Kidney (tissue), 14 donors: ENCODE data around the gene CCDC187. TPM values are rescaled to one million over a fixed set of nuclear protein-coding genes. Genes with fewer than 3 reads are reported as not detected.

Source experiments
- DNase-seq, 5 donors: peaks; one replicate each; pipeline ENCODE4 v3.0.0-alpha.2; 2013 to 2020
- FAIRE-seq: peaks from 2 replicates; lab custom pipeline; 2012; peaks lifted over from hg19 to GRCh38; lab: Jason Lieb, UNC
- H3K27ac ChIP-seq, 2 donors: one replicate each; pipeline ENCODE4 v1.7.0; 2013; ENCODE audit warnings: low read depth in 2 of 2, low read length in 2 of 2, inconsistent platforms in 1 of 2
- H3K27me3 ChIP-seq: one replicate; pipeline ENCODE4 v1.7.1; 2013; ENCODE audit warnings: low read length, inconsistent platforms; ENCODE audit not compliant: control insufficient read depth, insufficient read depth
- H3K36me3 ChIP-seq, 3 donors: one replicate each; pipeline versions ENCODE4 v1.7.0 to v1.7.1; 2013; ENCODE audit warnings: low read length in 3 of 3, control low read depth in 1 of 3, inconsistent platforms in 1 of 3; ENCODE audit not compliant: insufficient read depth in 3 of 3, control insufficient read depth in 2 of 3
- H3K4me1 ChIP-seq, 3 donors: one replicate each; pipeline versions ENCODE4 v1.7.0 to v1.7.1; 2013; ENCODE audit warnings: low read length in 3 of 3, inconsistent platforms in 1 of 3, low read depth in 1 of 3; ENCODE audit not compliant: control insufficient read depth in 2 of 3, insufficient read depth in 2 of 3
- H3K4me3 ChIP-seq, 3 donors: one replicate each; pipeline versions ENCODE4 v1.7.0 to v1.8.1; 2013; ENCODE audit warnings: low read length in 3 of 3, control low read depth in 1 of 3, inconsistent platforms in 1 of 3
- H3K9ac ChIP-seq, 3 donors: one replicate each; pipeline versions ENCODE4 v1.7.0 to v1.7.1; 2013; ENCODE audit warnings: low read length in 3 of 3, control low read depth in 1 of 3, inconsistent platforms in 1 of 3
- H3K9me3 ChIP-seq, 3 donors: one replicate each; pipeline versions ENCODE4 v1.7.0 to v1.7.1; 2013; ENCODE audit warnings: low read length in 3 of 3, control low read depth in 1 of 3, inconsistent platforms in 1 of 3; ENCODE audit not compliant: control insufficient read depth in 2 of 3, insufficient read depth in 1 of 3
- intact Hi-C: fragments of 100-400 bp; cut with DNase I; formaldehyde crosslinking; loops from one replicate; pipeline ENCODE4 v1.11.1; 2022
- polyA plus RNA-seq: library from polyadenylated mRNA; stranded (reverse); fragments of 350-450 nt; fragmentation: Illumina TruSeq; extraction: RNeasy Lipid Tissue Mini Kit (QIAGEN cat#74804); gene quantifications from one replicate; pipeline ENCODE4 v1.2.3, GENCODE V29; 2014; ENCODE audit warnings: low read depth, low replicate concordance; ENCODE audit not compliant: insufficient read depth
- total RNA-seq: library from RNA; stranded (reverse); fragmentation: NEBNext Ultra II Directional; extraction: Animal tissue kit (Norgen Biotek cat#: 25700); gene quantifications from one replicate; pipeline ENCODE4 v1.2.1, GENCODE V29; 2021
- TF ChIP-seq, protein P1 (sequence below): IDR thresholded peaks from 3 replicates; pipeline ENCODE4 v1.5.1; 2012; ENCODE audit warnings: mild to moderate bottlenecking, moderate library complexity, borderline replicate concordance; ENCODE audit not compliant: insufficient read depth; ENCODE audit errors: extremely low read depth
- donor health status: control.
- donor health status: control.
- donor health status: control.
- donor health status: control.
- donor health status: control.
- donor health status: DM: yes; HTN: yes; CAD: no.
- donor health status: Normal renal cell carcinoma (clear cell type).

The CCDC187 gene
- total and polyA plus RNA-seq, 2 donors from 2014 or later, result 0.84 to 2.3 TPM

DNA sequence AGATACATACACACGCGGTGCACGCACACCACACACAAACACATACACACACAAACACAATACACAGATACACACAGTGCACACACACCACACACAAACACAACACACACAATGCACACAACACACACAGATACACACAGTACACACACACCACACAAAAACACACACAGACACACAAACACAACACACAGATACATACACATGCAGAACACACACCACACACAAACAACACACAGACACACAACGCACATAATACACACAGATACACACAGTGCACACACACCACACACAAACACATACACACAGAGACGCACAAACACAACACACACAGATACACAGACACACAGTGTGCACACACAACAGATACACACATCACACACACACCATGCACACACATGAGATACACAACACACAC, 5.9 kb upstream of the CCDC187 start:
- peaks cover 0 to 11% (median 9%) of the 10 kb centered on the region in 3 donors for H3K4me1 ChIP-seq
- peaks cover 0 to 6% (median 2%) of the 10 kb centered on the region in 3 donors for H3K9me3 ChIP-seq
- no peaks in the 10 kb centered on the region for H3K27me3 ChIP-seq
- no peak overlapping the region for H3K27ac ChIP-seq
- DNase-seq, result no peak
- peak overlapping the region in 1 of 3 donors; percentile 1 for H3K9ac ChIP-seq
- TF ChIP-seq, protein P1, sequence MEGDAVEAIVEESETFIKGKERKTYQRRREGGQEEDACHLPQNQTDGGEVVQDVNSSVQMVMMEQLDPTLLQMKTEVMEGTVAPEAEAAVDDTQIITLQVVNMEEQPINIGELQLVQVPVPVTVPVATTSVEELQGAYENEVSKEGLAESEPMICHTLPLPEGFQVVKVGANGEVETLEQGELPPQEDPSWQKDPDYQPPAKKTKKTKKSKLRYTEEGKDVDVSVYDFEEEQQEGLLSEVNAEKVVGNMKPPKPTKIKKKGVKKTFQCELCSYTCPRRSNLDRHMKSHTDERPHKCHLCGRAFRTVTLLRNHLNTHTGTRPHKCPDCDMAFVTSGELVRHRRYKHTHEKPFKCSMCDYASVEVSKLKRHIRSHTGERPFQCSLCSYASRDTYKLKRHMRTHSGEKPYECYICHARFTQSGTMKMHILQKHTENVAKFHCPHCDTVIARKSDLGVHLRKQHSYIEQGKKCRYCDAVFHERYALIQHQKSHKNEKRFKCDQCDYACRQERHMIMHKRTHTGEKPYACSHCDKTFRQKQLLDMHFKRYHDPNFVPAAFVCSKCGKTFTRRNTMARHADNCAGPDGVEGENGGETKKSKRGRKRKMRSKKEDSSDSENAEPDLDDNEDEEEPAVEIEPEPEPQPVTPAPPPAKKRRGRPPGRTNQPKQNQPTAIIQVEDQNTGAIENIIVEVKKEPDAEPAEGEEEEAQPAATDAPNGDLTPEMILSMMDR, result no peak
- peaks cover 0 to 2% (median 0%) of the 10 kb centered on the region in 3 donors for H3K36me3 ChIP-seq
- intact Hi-C loops, result no loop called here
- FAIRE-seq, result no peak
- H3K4me3 ChIP-seq, result peak overlapping the region in 1 of 3 donors; percentile 35

DNA sequence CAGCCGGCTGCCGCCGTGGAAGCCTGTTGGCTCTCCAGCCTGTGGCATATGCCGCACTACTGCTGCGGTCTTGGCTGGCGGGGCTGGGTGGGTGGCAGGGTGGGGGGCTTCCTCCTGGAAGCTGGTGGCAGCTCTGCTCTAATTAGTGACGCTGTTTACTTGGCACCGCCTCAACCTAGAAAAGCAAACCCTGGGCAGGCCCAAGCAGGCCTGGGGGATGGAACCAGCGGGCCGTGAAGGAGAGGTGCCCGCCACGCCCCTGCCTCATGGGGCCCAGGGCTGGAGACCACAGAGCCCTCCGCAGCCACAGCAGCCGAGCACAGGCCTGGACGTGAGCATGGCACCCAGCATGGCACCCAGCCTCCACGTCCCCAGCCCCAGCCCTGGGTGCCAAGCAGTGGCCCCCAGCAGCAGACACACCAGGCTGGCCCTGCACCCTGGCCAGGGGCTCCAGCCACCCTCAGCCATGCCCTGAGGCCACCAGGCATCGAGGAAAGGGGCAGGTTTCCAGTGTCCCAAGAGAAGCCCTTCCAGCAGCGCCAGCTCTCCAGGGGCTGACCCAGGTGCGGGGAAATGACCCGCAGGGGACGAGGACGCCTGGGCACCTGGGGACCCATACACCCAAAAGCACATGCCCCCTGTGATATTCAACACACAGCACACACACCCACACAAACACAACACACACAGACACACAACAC, 5.4 kb upstream of the CCDC187 start:
- H3K36me3 ChIP-seq, result peaks cover 0 to 2% (median 0%) of the 10 kb centered on the region in 3 donors
- intact Hi-C loops, result no loop called here
- H3K4me1 ChIP-seq, result peaks cover 0 to 11% (median 9%) of the 10 kb centered on the region in 3 donors
- FAIRE-seq (no peak), DNase-seq (peak; percentile 71 to 91 (median 87))
- no peak overlapping the region for H3K27ac ChIP-seq
- H3K4me3 ChIP-seq, result peak overlapping the region in 1 of 3 donors; percentile 57
- TF ChIP-seq, protein P1, result no peak
- H3K27me3 ChIP-seq, result no peaks in the 10 kb centered on the region
- H3K9me3 ChIP-seq, result peaks cover 0 to 6% (median 0%) of the 10 kb centered on the region in 3 donors
- no peak overlapping the region for H3K9ac ChIP-seq

DNA sequence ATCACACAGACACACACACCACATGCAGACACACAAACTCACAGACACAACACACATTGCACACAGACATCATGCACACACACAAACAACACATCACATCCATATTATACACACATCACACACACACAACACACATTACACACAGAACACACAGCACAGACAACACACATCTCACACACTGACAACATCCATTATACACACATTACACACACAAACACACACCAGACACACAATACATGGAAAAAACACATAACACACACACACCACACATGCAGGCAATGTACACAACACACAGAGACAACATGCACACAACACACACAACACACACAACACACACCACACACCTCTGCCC, 4.8 kb upstream of the CCDC187 start:
- TF ChIP-seq, protein P1, result no peak
- H3K4me1 ChIP-seq, result peaks cover 0 to 11% (median 9%) of the 10 kb centered on the region in 3 donors
- H3K27me3 ChIP-seq, result no peaks in the 10 kb centered on the region
- H3K27ac ChIP-seq, result no peak overlapping the region
- H3K36me3 ChIP-seq, result peaks cover 0 to 2% (median 0%) of the 10 kb centered on the region in 3 donors
- peaks cover 0 to 6% (median 0%) of the 10 kb centered on the region in 3 donors for H3K9me3 ChIP-seq
- intact Hi-C loops, result no loop called here
- DNase-seq (no peak), FAIRE-seq (no peak)
- H3K4me3 ChIP-seq, result peak overlapping the region in 1 of 3 donors; percentile 57
- H3K9ac ChIP-seq, result peak overlapping the region in 1 of 3 donors; percentile 12
